Measurements from ENCODE around the gene DNAH11.

The DNAH11 gene

DNA sequence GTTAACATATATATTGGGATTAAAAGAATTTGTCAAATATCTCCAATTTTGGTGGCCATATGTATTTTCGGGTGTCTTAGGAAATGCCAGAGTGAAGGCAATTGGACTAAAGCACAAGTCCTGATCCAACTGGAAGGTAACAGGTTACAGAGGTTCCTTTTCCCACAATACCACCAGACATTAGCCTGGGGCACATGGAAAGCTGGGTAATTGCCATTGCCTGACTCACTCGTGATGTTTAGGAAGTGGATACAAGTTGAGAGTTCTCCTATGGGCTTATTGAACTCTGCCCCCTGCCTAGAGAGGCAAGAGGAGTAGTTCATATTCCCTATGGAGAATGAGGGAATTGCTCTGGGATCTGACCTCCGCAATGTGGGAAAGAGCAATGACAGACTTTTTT lies 5.7 kb downstream of the DNAH11 start:
- DNase-seq (ENCODE audit: low spot score), result no peak

DNA sequence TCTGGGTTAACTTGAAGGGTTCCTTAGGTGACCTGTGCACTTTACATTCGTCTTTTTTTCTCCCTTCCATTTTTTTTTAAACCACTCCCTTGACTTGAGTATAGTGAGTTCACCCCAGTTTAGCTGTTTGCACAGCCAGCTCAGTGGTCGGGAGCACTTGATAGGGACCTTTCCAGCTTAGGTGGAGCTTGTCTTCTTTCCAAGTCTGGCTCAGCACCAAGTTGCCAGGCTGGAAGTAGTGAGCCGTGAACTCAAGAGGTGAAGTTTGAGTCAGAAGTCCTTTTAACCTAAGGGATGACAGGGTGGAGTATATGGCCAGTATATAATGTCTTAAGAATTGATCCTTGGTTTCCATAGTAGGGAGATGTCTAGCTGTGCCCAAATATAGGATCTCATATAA lies 7.2 kb downstream of the DNAH11 start:
- DNase-seq (ENCODE audit: low spot score), result no peak

DNA sequence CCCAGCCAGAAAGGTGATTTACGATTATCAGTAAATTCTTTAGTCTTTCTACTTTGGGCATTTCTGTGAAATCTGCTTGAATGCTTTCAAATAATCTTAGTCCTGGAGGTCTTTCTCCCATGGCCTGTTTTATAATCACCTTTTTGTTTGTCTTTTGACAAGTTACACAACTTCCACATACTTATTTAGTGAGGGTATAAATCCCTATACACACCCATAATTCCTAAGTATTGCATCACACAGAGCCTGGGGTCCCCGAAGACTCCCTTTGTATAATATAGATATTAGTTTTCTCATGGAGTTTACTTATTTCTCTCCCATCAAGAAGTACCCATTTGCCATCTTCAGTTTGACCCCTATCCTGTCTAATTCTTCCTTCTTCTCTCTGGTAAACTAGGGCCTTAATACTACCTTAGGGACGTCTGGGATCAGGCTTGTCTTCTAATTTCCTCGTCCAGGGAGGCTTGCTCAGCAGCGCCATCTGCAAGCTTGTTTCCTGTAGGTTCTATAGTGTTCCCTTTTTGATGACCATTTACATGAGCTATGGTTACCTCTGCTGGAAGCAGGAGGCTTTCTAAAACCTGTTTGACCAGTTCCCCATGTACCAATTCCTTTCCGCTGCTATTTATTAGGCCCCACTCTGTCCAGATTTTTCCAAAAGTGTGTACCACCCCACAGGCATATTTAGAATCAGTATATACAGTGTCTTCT lies 8.1 kb downstream of the DNAH11 start:
- DNase-seq (ENCODE audit: low spot score), result no peak

DNA sequence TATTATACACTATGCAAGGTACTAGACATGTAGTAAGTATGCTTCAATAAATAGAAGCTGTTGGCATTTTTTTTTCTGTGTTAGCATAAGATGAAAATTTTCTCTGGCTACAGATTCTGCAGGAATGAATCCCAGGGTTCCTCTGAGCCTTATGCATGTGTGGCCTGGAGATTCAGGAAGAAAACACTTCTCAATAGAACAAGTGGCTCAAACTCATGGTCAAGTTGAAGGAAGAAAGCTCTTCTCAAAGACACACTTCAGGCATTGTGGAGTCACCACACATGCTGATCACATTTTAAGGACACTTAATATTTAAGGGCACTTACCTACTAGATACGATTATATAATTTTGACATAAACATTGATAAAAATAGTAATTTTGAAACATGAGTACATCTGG lies 19.5 kb downstream of the DNAH11 start:
- no peak for DNase-seq (ENCODE audit: low spot score)

DNA sequence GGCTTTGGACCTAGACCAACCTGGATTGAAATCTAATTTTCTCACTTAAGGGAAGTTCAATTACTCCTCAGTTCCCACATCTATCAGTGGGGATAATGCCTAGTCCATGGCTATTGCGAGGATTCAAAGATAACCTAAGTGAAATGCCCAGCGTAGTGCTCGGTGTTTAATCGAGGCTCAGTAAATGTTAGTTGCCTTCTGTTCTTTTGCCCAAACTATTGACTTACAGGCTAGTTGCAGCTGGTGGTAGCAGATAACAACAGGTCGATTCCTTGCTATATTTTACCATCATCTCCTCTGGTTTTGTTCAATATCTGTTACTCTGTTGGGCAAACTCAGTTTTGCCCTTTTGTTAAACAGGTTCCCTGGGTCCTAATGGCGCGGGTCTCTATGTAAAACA lies 22.8 kb downstream of the DNAH11 start:
- no peak for DNase-seq (ENCODE audit: low spot score)

DNA sequence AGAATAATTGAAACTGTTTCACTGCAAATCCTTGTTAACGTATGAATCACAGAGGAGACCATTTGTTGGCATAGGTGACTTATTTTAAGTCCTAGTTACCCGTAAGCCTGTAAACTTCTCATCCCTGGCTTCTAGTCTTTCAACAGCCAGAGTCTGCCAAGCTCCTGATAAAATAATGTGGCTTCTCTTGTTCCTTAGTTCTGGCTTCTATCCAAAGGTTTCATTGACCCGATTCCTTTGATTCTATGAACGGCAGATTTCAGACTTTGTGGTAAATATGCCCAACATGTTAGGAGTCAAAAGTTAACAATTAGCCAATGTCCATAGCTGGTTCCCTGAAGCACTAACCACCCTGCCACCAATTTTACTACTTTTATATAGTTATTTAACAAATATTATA lies 23.3 kb downstream of the DNAH11 start:
- no peak for DNase-seq (ENCODE audit: low spot score)

DNA sequence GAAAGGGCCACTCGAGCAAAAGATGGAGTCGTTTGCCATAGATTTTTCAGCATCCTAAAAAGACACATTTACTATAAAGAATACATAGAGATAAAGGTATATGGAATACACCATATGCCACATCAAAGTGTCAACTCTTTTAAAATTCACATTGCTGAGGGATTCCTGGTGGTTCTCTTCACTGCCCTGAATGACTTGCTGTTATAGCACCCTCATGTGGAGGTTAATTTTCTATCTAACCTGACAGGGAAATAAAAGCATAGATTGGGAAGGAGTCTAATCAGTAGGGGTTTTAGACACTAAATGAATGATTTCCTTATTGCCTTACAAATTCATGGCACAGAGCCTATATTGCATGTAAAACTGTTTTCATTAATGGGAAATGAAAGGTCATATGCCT lies 25.9 kb downstream of the DNAH11 start:
- no peak for DNase-seq (ENCODE audit: low spot score)

DNA sequence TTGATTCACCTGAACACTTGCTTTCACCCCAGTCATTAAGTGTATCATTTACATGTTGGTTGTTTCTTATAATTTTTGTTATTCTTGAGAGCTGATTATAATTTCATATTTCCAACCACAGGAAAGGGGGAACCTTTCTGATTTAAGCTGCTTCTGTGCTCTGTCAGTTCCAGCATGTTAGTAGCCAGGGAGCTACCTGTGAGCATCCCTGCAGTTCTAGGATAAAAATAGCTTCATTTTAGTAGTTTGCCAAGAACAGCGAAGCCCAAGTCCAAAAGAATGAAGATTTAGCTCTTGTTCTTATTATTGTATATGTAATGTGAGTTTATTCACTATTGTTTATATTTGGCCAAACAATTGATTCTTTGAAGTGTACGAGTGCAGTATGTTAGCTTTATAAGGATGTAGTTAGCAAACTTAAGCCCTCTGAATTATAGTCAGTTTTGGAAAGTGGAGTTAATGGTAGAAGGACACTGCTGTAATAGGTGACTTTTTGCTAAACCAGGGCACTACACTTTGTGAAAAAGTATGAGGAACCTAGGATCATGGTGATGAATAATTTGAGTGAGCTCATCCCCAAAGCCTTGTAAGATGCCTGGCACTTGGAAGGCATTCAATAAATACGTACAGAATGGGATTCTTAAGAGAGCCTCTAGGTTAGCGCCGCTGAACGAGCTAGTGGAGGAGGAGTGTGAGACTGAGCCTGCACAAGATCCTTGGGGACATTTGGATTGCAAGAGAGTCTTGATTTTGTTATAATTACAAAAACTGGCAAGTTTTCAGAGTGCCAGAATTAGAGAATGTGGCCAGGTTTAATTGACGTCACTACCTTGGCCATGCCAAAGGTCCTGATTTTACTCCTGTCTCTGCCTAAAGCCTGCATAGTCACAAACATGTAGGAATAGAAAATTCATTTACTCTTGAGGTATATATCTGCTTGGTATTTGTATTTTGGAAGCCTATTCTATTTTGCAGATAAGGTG lies 29.8 kb downstream of the DNAH11 start:
- DNase-seq (ENCODE audit: low spot score), result no peak

DNA sequence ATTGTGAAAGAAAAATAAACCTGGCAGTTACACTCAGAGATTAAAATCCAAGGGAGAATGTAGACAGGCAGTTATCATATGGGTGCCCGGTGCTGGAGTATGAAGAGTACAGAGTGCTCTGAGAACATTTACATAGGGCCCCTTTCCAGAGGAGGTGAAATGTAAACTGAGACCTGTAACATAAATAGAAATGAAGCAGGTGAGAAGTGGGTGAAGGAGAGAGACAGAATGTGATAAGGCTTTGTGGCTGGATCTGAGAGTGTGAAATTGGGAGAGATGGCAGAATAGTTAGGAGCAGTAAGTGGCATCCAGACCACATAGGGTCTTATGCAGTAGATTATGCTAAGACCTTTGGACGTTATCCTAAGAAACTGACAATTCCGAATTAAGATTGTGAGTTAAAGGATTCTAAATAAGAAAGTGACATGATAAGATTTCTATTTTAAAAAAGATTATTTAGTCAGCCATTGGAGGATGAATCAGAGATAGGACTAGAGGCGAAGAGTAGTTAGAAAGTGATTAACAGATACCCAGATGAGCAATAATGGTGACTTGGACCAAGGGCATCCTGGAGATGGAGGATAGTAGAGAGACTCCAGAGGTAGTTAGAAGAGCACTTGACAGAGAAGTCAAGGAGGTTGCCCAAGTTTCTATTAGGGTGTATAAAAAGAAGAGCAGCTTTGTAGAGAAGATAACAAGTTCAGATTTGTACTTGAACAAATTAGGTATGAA lies 36.7 kb downstream of the DNAH11 start:
- DNase-seq (ENCODE audit: low spot score), result no peak

DNA sequence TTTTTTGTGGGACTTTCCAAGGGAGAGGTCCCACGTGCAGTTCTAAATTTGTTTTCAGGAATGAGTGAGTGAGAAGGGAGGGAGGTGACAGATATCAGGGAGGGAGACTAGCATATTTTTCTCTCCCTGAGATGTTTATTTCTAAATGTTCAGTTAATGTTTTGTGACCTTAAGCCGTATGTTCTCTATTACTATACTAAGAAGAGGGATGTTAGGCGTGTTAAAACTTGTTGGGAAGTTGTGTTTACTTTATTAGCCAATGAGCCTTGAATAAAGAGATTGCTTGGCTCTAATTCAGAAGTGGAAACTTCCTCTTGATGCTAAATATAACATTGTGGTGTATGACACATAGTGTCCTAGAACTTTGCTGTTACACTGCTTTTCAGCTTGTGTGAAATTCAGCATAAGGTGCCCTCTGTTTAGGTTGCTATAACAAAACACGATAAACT lies 37.3 kb downstream of the DNAH11 start:
- peak; percentile 15 for DNase-seq (ENCODE audit: low spot score)

DNA sequence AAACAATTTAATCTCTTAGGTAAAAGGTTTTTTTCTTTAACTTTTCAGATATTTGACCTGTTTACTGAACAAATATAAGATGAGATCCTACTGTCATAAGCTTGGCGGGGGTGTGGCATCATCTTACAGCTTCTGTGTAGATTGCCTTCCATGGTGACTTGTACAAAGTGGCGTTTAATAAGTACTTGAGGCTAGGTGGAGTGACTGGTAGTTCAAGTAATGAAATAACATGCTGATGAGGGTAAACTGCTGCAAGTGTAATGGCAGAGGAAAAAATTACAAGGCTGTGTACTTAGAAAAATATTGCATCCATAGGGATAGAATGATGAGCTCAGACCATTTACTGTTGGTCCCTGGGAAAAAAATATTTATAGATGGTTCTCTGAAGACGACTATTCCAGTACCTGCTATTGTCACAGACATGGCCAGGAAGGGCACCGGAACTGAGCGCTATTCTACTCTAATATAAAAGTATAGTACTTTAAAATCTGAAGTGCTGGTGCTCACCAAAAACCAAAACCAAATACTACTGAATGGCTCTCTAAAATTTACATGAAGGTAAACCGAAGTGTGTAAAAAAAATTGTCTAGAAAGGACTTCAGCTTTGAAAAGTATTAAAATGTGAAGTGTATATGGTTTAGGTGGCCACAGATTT lies 42.4 kb downstream of the DNAH11 start:
- no peak for DNase-seq (ENCODE audit: low spot score)

DNA sequence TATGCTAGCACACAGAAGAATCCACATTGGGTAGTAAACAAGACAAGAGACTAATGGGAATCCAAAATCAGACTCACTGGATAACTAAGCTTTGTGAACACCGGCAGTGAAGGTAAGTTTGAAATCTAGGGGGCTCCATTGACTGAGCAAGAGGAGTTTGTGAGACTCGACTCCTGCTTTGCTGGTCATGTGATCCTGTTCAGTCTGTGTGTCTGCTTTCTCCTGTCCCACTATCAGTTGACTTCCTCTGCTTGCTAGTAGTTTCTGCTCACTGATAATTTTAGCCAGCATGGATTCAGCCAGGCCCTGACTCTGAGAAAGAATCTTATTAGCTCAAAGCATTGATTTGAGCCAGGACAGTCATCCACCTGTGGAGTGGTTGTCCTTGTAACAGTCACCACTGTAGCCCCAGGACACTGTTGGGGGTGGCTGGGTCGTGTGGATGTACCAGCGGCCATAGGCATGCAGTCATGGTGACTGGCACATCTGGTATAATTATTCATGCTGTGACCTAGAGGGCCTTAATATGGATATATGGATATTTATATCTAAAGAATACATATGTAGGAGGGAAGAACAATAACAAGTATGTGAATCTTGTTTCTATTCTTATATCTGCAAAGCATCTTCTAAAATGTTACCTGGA lies 44.4 kb downstream of the DNAH11 start:
- no peak for DNase-seq (ENCODE audit: low spot score)

DNA sequence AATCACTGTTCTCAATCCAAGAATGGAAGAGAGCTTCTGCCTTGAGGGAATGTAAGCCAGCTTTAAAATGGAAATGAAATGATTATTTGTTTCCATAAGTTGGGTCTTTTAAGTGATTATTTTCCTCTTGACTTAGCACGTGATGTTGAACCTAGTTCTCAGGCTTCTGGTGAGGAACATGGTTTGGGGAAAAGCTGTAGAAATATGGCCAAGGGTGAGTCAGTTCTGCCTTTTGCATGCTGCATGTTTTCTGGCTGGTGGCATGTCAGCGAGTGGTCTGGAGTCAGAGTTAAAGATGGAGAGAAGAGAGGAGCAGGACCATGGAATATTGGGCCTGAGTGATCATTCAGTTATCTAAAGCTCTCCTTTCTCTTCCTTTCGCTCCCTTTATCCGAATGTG lies 54.0 kb downstream of the DNAH11 start:
- no peak for DNase-seq (ENCODE audit: low spot score)

DNA sequence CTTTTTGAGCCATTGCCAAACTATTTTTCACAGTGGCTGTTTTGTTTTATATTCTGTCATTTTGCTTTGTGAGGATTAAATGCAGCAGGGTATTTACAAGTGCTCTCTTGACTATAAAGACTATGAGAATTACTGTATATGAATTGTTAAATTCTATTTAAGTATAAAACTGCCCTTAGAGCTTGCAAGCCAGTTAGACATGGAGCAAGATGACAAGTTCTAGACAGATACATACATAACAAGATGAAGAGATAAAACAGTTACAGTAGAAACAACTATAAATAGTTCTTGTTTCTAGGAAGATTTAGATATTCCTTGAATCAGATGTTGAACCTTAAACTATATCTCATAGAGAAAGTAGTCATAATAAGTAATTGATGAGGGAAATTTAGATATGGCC lies 60.6 kb downstream of the DNAH11 start:
- DNase-seq (ENCODE audit: low spot score), result no peak

DNA sequence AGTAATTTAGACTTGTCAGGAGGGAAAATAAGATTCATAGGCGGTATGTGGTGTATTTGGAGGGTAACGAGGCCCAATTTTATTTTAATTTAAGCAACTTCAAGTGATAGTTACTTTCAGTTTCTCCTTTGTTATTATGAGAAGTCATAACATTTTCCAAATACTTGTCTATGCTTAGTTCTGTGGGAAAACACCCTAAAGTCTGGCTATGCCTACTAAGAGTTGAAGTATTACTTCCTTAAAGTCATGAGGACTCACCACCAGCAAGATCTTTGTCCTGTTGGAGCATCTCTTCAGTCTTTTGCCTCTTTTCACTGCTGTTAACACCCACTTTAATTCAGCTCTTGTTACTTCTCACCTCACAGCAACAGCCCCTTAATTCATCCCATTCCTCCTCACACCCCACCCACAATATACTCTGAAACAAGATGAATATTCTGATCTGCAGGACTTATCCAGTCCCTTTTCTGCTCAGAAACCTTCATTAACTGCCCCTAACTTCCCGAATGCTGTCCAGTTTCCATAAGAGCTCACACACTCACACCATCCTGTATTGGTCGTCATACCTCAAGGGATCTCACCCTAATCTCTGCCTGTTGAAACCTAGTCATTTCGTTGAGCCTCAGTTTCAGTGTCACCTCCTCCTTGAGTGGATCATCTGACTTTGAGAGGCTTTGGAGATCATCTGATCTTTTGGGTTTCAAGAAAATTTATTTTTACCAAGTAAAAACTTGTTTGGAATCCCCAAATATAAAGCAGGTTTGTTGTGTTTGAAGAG lies 61.3 kb downstream of the DNAH11 start:
- no peak for DNase-seq (ENCODE audit: low spot score)

DNA sequence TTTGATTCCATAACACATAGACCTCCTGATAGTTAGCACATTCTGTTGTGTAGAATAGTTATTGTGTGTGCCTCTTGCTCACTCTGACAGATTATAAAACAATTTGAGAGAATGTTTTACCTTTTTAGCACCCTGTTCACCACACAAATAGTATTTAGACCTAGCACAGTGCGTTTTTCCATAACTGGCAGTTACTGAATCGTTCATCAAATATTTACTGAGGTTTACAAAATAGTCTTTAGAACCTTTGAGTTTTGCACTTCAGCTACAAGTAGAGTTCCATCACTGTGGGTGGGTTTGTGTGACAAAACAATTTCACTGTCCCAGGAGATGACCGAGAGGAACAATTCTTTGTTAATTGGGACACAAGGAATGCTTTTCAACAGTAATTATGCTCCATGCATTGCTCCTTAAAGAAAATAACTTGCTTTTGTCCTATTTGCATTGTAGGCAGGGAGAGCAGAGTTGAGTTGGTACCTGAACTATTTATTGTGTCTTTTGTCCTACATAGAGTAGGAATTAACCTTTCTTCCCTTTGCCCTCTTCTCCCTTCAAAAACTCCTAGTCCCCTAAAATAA lies 62.3 kb downstream of the DNAH11 start:
- no peak for DNase-seq (ENCODE audit: low spot score)

DNA sequence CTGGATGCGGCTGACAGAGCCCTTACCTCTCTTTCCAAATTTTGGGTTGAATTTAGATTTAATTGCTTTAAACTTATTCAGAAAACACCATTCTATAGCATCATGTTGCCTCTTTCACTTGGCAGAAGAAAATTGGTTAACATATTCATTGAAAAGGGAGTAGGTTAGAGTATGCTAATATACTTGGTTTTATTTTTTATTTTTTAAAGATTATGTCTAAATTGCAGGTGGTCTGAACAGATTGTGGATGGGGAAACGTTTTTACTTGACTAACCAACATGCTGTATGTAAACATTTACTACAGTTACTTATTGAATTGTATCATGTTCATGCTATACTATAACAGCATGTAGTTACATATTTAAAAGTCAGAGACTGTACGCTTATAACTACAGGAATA lies 65.6 kb downstream of the DNAH11 start:
- no peak for DNase-seq (ENCODE audit: low spot score)

DNA sequence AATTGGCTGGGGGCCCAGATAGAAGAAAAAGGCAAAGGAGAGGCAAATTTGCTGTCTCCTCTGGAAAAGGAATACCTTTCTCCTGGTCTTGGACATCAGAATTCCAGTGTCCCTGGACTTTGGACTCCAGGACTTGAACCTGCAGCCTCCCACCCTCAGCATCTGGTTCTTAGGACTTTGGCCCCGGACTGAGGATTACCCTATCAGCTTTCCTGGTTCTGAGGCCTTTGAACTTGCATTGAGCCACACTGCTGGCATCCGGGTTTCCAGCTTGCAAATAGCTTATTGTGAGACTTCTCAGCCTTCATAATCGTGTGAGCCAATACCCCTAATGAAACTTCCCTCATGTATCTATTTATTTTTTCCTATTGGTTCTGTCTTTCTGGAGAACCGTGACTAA lies 68.3 kb downstream of the DNAH11 start:
- DNase-seq (ENCODE audit: low spot score), result no peak

DNA sequence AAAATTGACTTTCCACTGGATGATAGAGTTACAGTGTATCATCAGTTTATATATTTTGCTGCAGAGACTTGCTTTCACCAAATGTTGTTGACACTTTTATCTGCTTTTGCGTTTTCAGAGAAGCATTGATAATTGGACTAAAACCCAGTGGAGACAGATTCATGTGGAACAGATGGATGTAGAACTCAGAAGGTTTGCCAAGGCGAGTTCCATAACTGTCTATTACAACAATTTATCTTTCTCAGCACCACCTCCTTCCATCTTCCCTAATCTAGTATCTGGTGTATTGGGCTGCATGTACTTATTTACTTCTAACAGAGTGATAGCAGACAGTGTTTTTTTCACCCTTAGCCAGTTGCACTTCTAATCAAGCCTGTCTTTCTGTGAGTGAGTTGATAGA lies 73.3 kb downstream of the DNAH11 start:
- DNase-seq (ENCODE audit: low spot score), result no peak

DNA sequence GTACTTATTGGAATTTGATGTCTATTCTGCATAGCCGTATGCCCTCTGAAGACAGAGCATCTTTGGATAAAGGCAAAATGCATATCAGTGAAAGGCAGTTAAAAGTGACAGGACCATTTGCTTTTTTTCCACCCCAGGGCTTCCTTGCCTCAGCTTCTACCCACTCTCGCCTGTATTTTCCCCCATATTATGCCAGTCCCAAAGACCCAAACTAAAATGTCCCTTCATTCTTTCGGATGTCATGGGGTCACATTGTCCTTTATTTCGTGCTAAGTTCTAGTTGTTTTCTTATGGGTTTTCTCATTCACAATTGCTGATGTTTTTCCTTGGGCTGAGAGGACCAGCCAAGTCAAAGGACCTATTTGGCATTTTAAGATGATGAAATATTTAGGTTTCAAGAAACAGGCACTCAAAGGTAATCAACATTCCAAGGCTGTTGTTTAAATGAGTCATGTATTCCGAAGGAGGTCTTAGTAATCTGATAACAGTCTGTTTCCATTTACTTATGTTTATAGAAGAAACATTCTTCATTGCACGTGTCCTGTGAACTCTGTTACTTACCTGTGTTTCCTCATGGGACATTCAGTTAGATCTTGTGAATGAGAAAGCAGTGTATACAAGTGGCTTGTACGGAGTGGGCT lies 74.1 kb downstream of the DNAH11 start:
- no peak for DNase-seq (ENCODE audit: low spot score)

Data from AG08396 (cell line).